HFF-Myc (cell line): Measurements from ENCODE around the gene SPEG.

Experiments used
- DNase-seq: peaks from one replicate; pipeline ENCODE4 v3.0.0-alpha.2; 2011; ENCODE audit warnings: low read depth; ENCODE audit errors: extremely low read depth
- H3K4me3 ChIP-seq: replicated peaks from 2 replicates; pipeline ENCODE4 v1.5.1; 2011; ENCODE audit warnings: low read depth, mild to moderate bottlenecking, control low read depth, low read length
- TF ChIP-seq, protein P1 (sequence below): IDR thresholded peaks from 2 replicates; pipeline ENCODE4 v1.5.1; 2012; ENCODE audit warnings: mild to moderate bottlenecking, low read depth, low read length, control low read depth; ENCODE audit errors: missing control alignments

SPEG gene

DNA sequence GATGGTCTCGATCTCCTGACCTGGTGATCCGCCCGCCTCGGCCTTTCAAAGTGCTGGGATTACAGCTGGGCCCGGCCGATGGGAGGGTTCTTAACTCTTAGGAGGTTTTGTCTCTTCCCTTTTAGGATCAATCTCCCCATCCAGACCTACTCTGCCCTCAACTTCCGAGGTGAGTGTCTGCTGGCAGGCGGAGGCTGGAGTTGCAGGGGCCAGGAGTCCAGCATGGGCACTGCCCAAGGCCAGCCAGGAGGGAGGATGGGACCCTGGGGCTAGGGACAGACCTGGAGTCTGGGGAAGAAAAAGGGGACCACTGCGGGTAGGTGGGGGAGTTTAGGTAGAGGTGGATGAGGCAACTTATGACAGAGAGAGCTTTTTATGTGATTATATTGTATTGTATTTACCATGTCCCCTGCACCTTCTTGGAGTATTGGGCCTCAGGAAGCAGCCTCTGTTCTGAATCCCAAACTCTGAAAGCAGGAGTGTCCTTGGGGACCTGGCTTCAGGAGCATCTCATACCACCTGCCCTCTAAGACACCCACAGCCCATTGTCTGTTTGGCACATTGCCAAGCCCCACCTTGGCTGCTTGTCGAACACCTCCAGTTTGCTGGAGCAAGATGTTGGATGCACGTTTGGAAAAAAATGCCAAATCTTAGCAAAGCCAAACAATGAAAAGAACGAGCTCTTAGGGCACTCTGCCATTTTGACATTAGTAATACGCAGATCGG, 10.8 kb upstream of the SPEG start:
- TF ChIP-seq, protein P1, sequence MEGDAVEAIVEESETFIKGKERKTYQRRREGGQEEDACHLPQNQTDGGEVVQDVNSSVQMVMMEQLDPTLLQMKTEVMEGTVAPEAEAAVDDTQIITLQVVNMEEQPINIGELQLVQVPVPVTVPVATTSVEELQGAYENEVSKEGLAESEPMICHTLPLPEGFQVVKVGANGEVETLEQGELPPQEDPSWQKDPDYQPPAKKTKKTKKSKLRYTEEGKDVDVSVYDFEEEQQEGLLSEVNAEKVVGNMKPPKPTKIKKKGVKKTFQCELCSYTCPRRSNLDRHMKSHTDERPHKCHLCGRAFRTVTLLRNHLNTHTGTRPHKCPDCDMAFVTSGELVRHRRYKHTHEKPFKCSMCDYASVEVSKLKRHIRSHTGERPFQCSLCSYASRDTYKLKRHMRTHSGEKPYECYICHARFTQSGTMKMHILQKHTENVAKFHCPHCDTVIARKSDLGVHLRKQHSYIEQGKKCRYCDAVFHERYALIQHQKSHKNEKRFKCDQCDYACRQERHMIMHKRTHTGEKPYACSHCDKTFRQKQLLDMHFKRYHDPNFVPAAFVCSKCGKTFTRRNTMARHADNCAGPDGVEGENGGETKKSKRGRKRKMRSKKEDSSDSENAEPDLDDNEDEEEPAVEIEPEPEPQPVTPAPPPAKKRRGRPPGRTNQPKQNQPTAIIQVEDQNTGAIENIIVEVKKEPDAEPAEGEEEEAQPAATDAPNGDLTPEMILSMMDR: no peak
- no peak overlapping the region for H3K4me3 ChIP-seq
- DNase-seq: no peak

DNA sequence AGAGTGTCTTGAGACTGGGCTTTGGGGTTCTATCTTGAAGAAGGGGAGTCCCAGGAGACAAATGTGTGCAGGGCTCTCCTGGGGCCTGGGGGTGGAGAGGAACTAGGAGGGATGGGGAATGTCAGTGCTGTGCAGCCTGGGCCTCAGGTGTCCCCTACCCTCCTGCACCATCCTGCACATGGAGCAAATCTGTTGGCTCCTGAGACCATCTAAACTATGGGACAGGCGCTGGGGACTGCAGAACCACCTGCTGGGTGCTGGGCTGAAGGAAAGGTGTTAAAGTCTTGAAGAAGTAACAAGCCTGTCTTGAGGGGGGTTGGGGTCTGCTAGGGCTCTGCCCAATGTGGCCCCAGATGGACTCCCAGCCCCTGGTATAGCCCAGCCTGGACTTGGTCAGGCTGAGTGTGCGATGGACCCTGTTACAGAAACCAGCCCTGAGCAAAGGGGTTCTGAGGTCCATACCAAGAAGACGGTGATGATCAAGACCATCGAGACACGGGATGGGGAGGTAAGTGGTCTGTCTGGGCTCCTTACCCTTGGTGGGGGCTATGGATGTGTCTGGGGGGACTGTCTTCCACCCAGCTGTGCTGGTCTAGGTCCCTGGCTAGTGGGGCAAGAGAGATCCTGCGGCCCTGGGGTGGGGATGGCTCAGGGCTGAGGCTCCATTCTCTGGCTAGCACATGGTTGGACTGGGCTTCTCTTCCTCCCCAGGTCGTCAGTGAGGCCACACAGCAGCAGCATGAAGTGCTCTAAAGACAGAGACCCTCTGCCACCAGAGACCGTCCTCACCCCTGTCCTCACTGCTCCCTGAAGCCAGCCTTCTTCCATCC, 9.2 kb upstream of the SPEG start:
- DNase-seq: no peak
- TF ChIP-seq, protein P1: no peak
- no peak overlapping the region for H3K4me3 ChIP-seq

DNA sequence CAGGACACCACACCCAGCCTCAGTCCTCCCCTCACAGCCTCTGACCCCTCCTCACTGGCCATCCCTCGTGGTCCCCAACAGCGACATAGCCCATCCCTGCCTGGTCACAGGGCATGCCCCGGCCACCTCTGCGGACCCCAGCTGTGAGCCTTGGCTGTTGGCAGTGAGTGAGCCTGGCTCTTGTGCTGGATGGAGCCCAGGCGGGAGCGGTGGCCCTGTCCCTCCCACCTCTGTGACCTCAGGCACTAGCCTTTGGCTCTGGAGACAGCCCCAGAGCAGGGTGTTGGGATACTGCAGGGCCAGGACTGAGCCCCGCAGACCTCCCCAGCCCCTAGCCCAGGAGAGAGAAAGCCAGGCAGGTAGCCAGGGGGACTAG, 8.6 kb upstream of the SPEG start:
- TF ChIP-seq, protein P1: no peak
- DNase-seq: no peak
- H3K4me3 ChIP-seq: no peak overlapping the region

DNA sequence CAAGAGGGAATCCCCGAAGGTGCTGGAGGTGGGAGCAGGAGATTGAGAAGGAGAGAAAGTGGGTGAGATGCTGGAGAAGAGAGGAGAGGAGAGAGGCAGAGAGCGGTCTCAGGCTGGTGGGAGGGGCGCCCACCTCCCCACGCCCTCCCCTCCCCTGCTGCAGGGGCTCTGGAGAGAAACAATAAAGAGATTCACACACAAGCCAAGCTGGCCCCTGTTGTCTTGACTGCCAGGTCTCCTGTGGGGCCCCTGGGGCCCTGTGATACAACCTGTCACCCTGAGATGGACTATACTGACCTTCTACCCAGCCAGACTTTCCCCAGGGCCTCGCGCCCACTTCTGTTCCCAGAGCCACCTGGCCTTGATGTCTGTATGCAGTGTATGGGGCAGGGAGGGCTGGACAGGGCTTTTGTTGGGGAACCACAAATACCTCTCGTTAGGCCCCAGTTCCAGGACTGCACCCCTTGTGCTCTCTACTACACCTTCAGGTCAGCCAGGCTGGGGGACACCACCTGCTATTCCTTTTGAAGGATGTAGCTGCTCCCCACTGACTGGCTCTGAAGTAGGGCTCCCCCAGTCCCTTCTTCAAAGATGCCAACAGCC, 8.0 kb upstream of the SPEG start:
- DNase-seq: no peak
- TF ChIP-seq, protein P1: no peak
- no peak overlapping the region for H3K4me3 ChIP-seq

DNA sequence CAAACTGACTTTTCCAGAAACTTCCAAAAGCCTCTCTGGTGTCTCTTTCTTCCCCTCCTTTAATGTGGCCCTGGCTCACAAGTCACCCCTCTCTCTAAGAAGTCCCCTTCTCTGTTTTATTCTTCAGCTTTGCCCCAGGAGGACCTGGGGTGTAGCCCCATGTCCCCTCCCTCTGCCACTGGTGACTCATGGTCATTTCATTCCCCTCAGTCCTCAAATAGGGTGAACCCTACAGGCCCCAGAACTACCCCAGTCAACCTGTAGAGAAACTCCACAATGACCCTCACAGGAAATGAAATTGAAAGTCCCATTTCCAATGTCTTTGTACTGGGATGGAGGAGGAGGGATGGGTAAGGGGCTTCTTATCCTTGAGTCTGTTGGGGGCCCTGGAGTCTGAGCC, 6.2 kb upstream of the SPEG start:
- TF ChIP-seq, protein P1: no peak
- H3K4me3 ChIP-seq: no peak overlapping the region
- DNase-seq: no peak

DNA sequence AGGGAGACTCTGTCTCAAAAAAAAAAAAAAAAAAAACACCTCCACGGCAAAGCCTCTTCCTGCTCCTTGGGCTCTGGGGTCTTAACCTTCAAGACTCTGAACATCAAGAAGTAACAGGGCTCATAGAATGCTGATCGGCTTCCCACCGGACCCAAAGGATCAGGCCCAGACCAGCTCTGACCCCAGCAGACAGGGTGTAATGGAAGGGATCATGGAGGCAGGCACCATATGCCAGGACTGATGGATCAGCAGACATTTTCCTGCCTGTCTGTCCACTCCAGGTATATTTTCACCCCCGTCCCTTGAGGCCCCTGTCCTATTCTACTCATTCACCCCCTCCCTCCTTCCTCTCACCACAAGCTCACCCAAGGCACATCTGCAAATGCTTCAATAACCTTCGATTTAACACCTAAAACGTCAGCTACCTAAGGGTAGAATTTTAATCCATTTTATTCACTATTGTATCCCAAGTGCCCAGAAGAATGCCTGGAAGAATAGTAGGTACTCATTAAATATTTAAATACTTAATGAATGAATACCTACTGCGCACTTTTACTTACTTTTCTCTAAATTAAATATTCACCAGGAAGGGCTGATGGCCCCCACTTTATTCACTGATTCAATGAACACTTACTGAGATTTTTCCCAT, 4.6 kb upstream of the SPEG start:
- H3K4me3 ChIP-seq: no peak overlapping the region
- no peak for DNase-seq
- TF ChIP-seq, protein P1: no peak
